ENCODE measurements around the gene TCF23.
"Not testable (repeated sequence)": the region's sequence is repeated elsewhere in the genome, so short reads cannot be mapped to it uniquely, and the experiment has no call there.

DNA sequence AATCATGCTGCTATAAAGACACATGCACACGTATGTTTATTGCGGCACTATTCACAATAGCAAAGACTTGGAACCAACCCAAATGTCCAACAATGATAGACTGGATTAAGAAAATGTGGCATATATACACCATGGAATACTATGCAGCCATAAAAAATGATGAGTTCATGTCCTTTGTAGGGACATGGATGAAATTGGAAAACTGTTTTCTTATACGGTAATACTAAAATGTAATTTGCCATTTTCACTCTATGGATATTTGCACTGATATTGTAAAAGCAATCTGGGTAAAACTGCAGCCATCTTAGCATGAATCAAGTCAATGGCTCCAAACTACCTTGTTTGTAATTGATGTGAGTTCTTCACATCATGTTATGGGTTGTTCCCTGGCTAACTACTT, 47.0 kb downstream of the TCF23 start:
- TF ChIP-seq, protein P1, sequence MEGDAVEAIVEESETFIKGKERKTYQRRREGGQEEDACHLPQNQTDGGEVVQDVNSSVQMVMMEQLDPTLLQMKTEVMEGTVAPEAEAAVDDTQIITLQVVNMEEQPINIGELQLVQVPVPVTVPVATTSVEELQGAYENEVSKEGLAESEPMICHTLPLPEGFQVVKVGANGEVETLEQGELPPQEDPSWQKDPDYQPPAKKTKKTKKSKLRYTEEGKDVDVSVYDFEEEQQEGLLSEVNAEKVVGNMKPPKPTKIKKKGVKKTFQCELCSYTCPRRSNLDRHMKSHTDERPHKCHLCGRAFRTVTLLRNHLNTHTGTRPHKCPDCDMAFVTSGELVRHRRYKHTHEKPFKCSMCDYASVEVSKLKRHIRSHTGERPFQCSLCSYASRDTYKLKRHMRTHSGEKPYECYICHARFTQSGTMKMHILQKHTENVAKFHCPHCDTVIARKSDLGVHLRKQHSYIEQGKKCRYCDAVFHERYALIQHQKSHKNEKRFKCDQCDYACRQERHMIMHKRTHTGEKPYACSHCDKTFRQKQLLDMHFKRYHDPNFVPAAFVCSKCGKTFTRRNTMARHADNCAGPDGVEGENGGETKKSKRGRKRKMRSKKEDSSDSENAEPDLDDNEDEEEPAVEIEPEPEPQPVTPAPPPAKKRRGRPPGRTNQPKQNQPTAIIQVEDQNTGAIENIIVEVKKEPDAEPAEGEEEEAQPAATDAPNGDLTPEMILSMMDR (conservative IDR thresholded peaks at IDR 0.05): not testable (repeated sequence)
- TF ChIP-seq ZFX (IDR thresholded peaks at IDR 0.05): not testable (repeated sequence)

All from C4-2B (cell line).